Caco-2 (cell line): ENCODE data around the gene HIVEP3. TPM values are rescaled to one million over a fixed set of nuclear protein-coding genes. Genes with fewer than 3 reads are reported as not detected.

ENCODE experiments used
- BruUV-seq: library from RNA; stranded (reverse); fragments of 400-500 nt; replicated peaks from 2 replicates; lab custom pipeline; 2021; lab: Mats Ljungman, UMichigan
- CTCF ChIA-PET: fragments of 300-600 bp; sonication (Branson Sonifier 250); formaldehyde crosslinking; loops from one replicate; lab custom pipeline; 2022; ENCODE audit warnings: antibody characterized with exemption; lab: Charles Lee
- POLR2A ChIA-PET: fragments of 300-600 bp; sonication (Branson Sonifier 250); formaldehyde crosslinking; loops from one replicate; lab custom pipeline; 2022; ENCODE audit warnings: antibody characterized with exemption; lab: Charles Lee
- DNase-seq, 2 experiments: peaks; one replicate each; pipeline versions ENCODE4 v3.0.0 to v3.0.0-alpha.2; 2020 to 2022
- H3K27me3 ChIP-seq: replicated peaks from 2 replicates; pipeline ENCODE4 v1.6.0; 2011; ENCODE audit warnings: low read length; ENCODE audit not compliant: control insufficient read depth, insufficient read depth
- H3K36me3 ChIP-seq: 2 replicates; pipeline ENCODE4 v1.5.1; 2011; ENCODE audit warnings: low read length; ENCODE audit not compliant: control insufficient read depth, insufficient read depth
- H3K4me1 ChIP-seq: fragments of 250-450 bp; sonication (Bioruptor Pico); 2 replicates; pipeline ENCODE4 v1.5.1; 2020; ENCODE audit warnings: mild to moderate bottlenecking
- H3K4me3 ChIP-seq: 2 replicates; pipeline ENCODE4 v1.5.1; 2011; ENCODE audit warnings: low read depth, mild to moderate bottlenecking, control low read depth, low read length
- H3K9me3 ChIP-seq: fragments of 250-450 bp; sonication (Bioruptor Pico); 2 replicates; pipeline ENCODE4 v1.5.1; 2020; ENCODE audit warnings: mild to moderate bottlenecking, moderate library complexity
- H3K27ac Mint-ChIP-seq: one replicate; pipeline ENCODE4 v1.8.0; 2022; ENCODE audit warnings: mixed read lengths; ENCODE audit not compliant: unreplicated experiment
- H3K27me3 Mint-ChIP-seq: one replicate; pipeline ENCODE4 v1.8.0; 2022; ENCODE audit warnings: mixed read lengths; ENCODE audit not compliant: insufficient read depth, unreplicated experiment
- H3K36me3 Mint-ChIP-seq: one replicate; pipeline ENCODE4 v1.8.0; 2022; ENCODE audit warnings: mild to moderate bottlenecking, mixed read lengths; ENCODE audit not compliant: insufficient read depth, unreplicated experiment
- H3K4me1 Mint-ChIP-seq: one replicate; pipeline ENCODE4 v1.8.0; 2022; ENCODE audit warnings: low read depth, mixed read lengths; ENCODE audit not compliant: unreplicated experiment
- H3K4me3 Mint-ChIP-seq: one replicate; pipeline ENCODE4 v1.8.0; 2022; ENCODE audit warnings: mild to moderate bottlenecking, moderate library complexity, mixed read lengths; ENCODE audit not compliant: unreplicated experiment
- H3K9me3 Mint-ChIP-seq: one replicate; pipeline ENCODE4 v1.8.0; 2022; ENCODE audit warnings: mixed read lengths; ENCODE audit not compliant: unreplicated experiment
- CTCF ChIP-seq, 2 experiments: fragments of 200-600 bp in 1 of 2; IDR thresholded peaks; 1 replicate in 1 of 2; 2 replicates in 1 of 2; pipeline versions ENCODE4 v1.5.1 to v1.8.0; 2011 to 2022; ENCODE audit warnings: antibody characterized with exemption in 1 of 2, control low read depth in 1 of 2, inconsistent platforms in 1 of 2, low read depth in 1 of 2, low read length in 1 of 2, mild to moderate bottlenecking in 1 of 2, moderate library complexity in 1 of 2; ENCODE audit not compliant: insufficient read depth in 1 of 2, severe bottlenecking in 1 of 2, unreplicated experiment in 1 of 2
- intact Hi-C: fragments of 100-400 bp; cut with micrococcal nuclease; formaldehyde crosslinking; loops from one replicate; pipeline ENCODE4 v1.10.0; 2022; ENCODE audit not compliant: unreplicated experiment
- total RNA-seq: library from RNA; stranded (reverse); gene quantifications from 2 replicates; pipeline ENCODE4 v1.2.3, GENCODE V29; 2022

Gene HIVEP3
- total RNA-seq, 1 experiment from 2014 or later = 0.25 TPM

DNA sequence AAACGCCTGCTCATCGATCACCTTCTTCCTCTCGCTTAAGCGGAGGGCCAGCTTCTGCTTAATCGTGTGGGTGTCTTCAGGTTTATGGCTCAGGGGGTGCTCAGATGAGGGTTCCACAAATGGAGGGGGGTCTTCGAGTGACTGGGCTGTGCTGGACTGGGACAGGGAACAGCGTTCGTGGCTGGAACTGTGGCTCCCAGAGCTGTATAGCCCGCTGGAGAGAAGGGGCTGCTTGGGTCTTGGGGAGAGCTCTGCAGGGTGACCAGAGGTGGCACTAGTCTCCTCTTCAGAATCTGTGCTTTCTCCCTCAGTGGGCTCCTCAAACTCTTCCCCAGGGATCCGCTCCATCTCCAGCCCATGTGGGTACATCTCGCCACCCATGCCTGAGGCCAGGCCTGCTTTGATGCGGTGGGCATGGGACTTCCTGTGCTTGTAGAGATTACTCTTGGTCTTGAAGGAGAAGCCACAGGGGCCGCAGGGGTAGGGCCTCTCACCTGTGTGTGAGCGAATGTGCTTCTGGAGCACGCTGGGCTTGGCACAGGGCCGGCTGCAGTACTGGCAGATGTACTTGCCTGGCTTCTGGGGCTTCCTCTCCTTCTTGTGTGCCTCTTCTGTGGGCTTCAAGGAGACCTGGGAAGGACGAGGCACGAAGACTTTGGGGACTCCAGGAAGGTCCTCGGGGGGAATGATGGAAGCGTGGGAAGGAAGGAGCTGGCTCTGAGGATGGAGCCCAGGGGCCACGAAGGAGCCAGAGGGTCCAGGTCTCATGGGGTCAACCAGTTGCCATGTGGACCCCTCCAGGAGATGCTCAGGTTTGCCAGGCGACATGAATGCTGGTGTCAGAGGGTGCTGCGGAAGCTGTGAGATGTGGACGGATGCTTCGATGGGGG, 334.8 kb downstream of the HIVEP3 start:
- no peaks in the 10 kb centered on the region for H3K4me1 ChIP-seq
- intact Hi-C loops = no loop called here
- Mint-ChIP-seq H3K4me1 (no peaks in the 10 kb centered on the region), H3K27ac (no peak overlapping the region), H3K9me3 (no peaks in the 10 kb centered on the region), H3K4me3 (no peak overlapping the region), H3K27me3 (peaks cover 10% of the 10 kb centered on the region), H3K36me3 (no peaks in the 10 kb centered on the region)
- no peak for TF ChIP-seq CTCF (IDR thresholded peaks at IDR 0.05; ENCODE audit: insufficient read depth in 1 of 2, low read depth in 1 of 2, low read length in 1 of 2, severe bottlenecking in 1 of 2, unreplicated experiment in 1 of 2)
- no peaks in the 10 kb centered on the region for H3K36me3 ChIP-seq
- BruUV-seq = no TSS peak
- H3K4me3 ChIP-seq = no peak overlapping the region
- ChIA-PET CTCF (no interaction called here), POLR2A (no interaction called here)
- DNase-seq = no peak
- no peaks in the 10 kb centered on the region for H3K27me3 ChIP-seq
- H3K9me3 ChIP-seq = no peaks in the 10 kb centered on the region

GRCh38 chr1:41582851-41583657, 335.7 kb downstream of the HIVEP3 start:
- no peaks in the 10 kb centered on the region for H3K9me3 Mint-ChIP-seq
- CTCF ChIA-PET = no interaction called here
- peaks cover 11% of the 10 kb centered on the region for H3K27me3 Mint-ChIP-seq
- H3K27me3 ChIP-seq = no peaks in the 10 kb centered on the region
- H3K36me3 ChIP-seq = no peaks in the 10 kb centered on the region
- TF ChIP-seq CTCF (IDR thresholded peaks at IDR 0.05; ENCODE audit: insufficient read depth in 1 of 2, low read depth in 1 of 2, low read length in 1 of 2, severe bottlenecking in 1 of 2, unreplicated experiment in 1 of 2) = no peak
- H3K9me3 ChIP-seq = no peaks in the 10 kb centered on the region
- no peak overlapping the region for H3K4me3 Mint-ChIP-seq
- no peak overlapping the region for H3K4me3 ChIP-seq
- no peak overlapping the region for H3K27ac Mint-ChIP-seq
- no TSS peak for BruUV-seq
- no peaks in the 10 kb centered on the region for H3K4me1 ChIP-seq
- no peaks in the 10 kb centered on the region for H3K36me3 Mint-ChIP-seq
- intact Hi-C loops = no loop called here
- POLR2A ChIA-PET = no interaction called here
- no peaks in the 10 kb centered on the region for H3K4me1 Mint-ChIP-seq
- DNase-seq = no peak

GRCh38 chr1:41582351-41582750, 336.4 kb downstream of the HIVEP3 start:
- Histone ChIP-seq H3K4me1 (no peaks in the 10 kb centered on the region), H3K27me3 (no peaks in the 10 kb centered on the region), H3K4me3 (no peak overlapping the region), H3K9me3 (no peaks in the 10 kb centered on the region), H3K36me3 (no peaks in the 10 kb centered on the region)
- no peak for TF ChIP-seq CTCF (IDR thresholded peaks at IDR 0.05; ENCODE audit: insufficient read depth in 1 of 2, low read depth in 1 of 2, low read length in 1 of 2, severe bottlenecking in 1 of 2, unreplicated experiment in 1 of 2)
- no peaks in the 10 kb centered on the region for H3K36me3 Mint-ChIP-seq
- no peak overlapping the region for H3K4me3 Mint-ChIP-seq
- H3K27me3 Mint-ChIP-seq = peaks cover 11% of the 10 kb centered on the region
- no peaks in the 10 kb centered on the region for H3K4me1 Mint-ChIP-seq
- ChIA-PET POLR2A (no interaction called here), CTCF (no interaction called here)
- intact Hi-C loops = no loop called here
- H3K9me3 Mint-ChIP-seq = no peaks in the 10 kb centered on the region
- BruUV-seq = no TSS peak
- no peak overlapping the region for H3K27ac Mint-ChIP-seq
- DNase-seq = no peak
